LNCaP clone FGC (cell line): ENCODE results near the gene MAP3K7.

Source experiments
- DNase-seq: peaks from one replicate; pipeline ENCODE4 v3.0.0-alpha.2; 2011; ENCODE audit warnings: low read depth
- H3K4me3 ChIP-seq: 2 replicates; pipeline ENCODE4 v1.5.1; 2011; ENCODE audit warnings: mild to moderate bottlenecking, low read depth, low read length, control low read depth
- CTCF ChIP-seq: IDR thresholded peaks from 2 replicates; pipeline ENCODE4 v1.5.1; 2012; ENCODE audit warnings: mild to moderate bottlenecking; ENCODE audit not compliant: control insufficient read depth, insufficient read depth; ENCODE audit errors: extremely low read depth

Gene MAP3K7

GRCh38 chr6:90495216-90495817 is 91.6 kb downstream of the MAP3K7 start:
- no peak overlapping the region for H3K4me3 ChIP-seq
- TF ChIP-seq CTCF = no peak
- no peak for DNase-seq

GRCh38 chr6:90494067-90494780 is 92.6 kb downstream of the MAP3K7 start:
- TF ChIP-seq CTCF = no peak
- DNase-seq = no peak
- H3K4me3 ChIP-seq = no peak overlapping the region

GRCh38 chr6:90493332-90493731 is 93.5 kb downstream of the MAP3K7 start:
- H3K4me3 ChIP-seq = no peak overlapping the region
- no peak for TF ChIP-seq CTCF
- no peak for DNase-seq

GRCh38 chr6:90492798-90493197 is 94.1 kb downstream of the MAP3K7 start:
- no peak for TF ChIP-seq CTCF
- no peak overlapping the region for H3K4me3 ChIP-seq
- no peak for DNase-seq

GRCh38 chr6:90492369-90492768 is 94.5 kb downstream of the MAP3K7 start:
- DNase-seq = no peak
- no peak overlapping the region for H3K4me3 ChIP-seq
- TF ChIP-seq CTCF = no peak

GRCh38 chr6:90490030-90490716 is 96.7 kb downstream of the MAP3K7 start:
- no peak for DNase-seq
- H3K4me3 ChIP-seq = no peak overlapping the region
- no peak for TF ChIP-seq CTCF

GRCh38 chr6:90488816-90489215 is 98.1 kb downstream of the MAP3K7 start:
- no peak overlapping the region for H3K4me3 ChIP-seq
- no peak for TF ChIP-seq CTCF
- no peak for DNase-seq
